Prostate gland (tissue), 2 donors: ENCODE measurements around the gene PRSS56. TPM values are rescaled to one million over a fixed set of nuclear protein-coding genes. Genes with fewer than 3 reads are reported as not detected.

ENCODE experiments used
- DNase-seq: peaks from one replicate; pipeline ENCODE4 v3.0.0-alpha.2; 2019; ENCODE audit warnings: low spot score
- H3K27ac ChIP-seq, 2 donors: fragments of 200-600 bp; sonication (generic); 2 replicates each; pipeline ENCODE4 v1.5.1; 2017 to 2019
- H3K27me3 ChIP-seq: fragments of 200-600 bp; sonication (generic); replicated peaks from 2 replicates; pipeline ENCODE4 v1.5.1; 2019; ENCODE audit not compliant: insufficient read depth
- H3K36me3 ChIP-seq, 2 donors: fragments of 200-600 bp; sonication (generic); 1 replicate in 1 of 2; 2 replicates in 1 of 2; pipeline versions ENCODE4 v1.5.1 to v1.8.1; 2017 to 2019
- H3K4me1 ChIP-seq: fragments of 200-600 bp; sonication (generic); replicated peaks from 2 replicates; pipeline ENCODE4 v1.5.1; 2019
- H3K4me3 ChIP-seq, 2 donors: fragments of 200-600 bp; sonication (generic); 2 replicates each; pipeline ENCODE4 v1.5.1; 2017 to 2019
- H3K9me3 ChIP-seq: fragments of 200-600 bp; sonication (generic); 2 replicates; pipeline ENCODE4 v1.5.1; 2017
- CTCF ChIP-seq, 4 experiments: fragments of 200-600 bp in 2 of 4; fragments of 450-650 bp in 2 of 4; sonication (generic) in 2 of 4; IDR thresholded peaks; 1 replicate in 3 of 4; 2 replicates in 1 of 4; pipeline ENCODE4 v1.5.1; 2016 to 2019; ENCODE audit warnings: antibody characterized with exemption in 4 of 4, mild to moderate bottlenecking in 2 of 4, moderate library complexity in 2 of 4
- POLR2A ChIP-seq: fragments of 450-650 bp; IDR thresholded peaks from one replicate; pipeline ENCODE4 v1.6.1; 2016; ENCODE audit warnings: antibody characterized with exemption, mild to moderate bottlenecking
- POLR2AphosphoS5 ChIP-seq: sonication (generic); formaldehyde crosslinking; IDR thresholded peaks from one replicate; pipeline ENCODE4 v1.6.1; 2017; ENCODE audit warnings: antibody characterized with exemption
- WGBS: methylation state at CpG from one replicate; pipeline ENCODE4 v1.1.5; 2018; 5-methylcytosine and 5-hydroxymethylcytosine counted together
- intact Hi-C: fragments of 100-400 bp; cut with DNase I; formaldehyde crosslinking; loops from one replicate; pipeline ENCODE4 v1.14.2; 2022
- total RNA-seq, 2 donors: library from RNA; depleted of rRNA; stranded (reverse); fragments of >200 nt; gene quantifications; one replicate each; pipeline ENCODE4 v1.1.0, GENCODE V29; 2016

PRSS56 gene
- total RNA-seq, 2 donors from 2014 or later = not detected

GRCh38 chr2:232485757-232486557 lies 34.2 kb upstream of the PRSS56 start:
- H3K4me3 ChIP-seq = no peak overlapping the region
- WGBS = under 1% methylated on average over 30 of the region's 111 CpGs
- peaks cover 31% of the 10 kb centered on the region for H3K27me3 ChIP-seq
- no peaks in the 10 kb centered on the region for H3K36me3 ChIP-seq
- intact Hi-C loops = no loop called here
- DNase-seq = no peak
- H3K9me3 ChIP-seq = no peaks in the 10 kb centered on the region
- H3K27ac ChIP-seq = no peak overlapping the region
- H3K4me1 ChIP-seq = peaks cover 5% of the 10 kb centered on the region
- TF ChIP-seq POLR2A = no peak
- no peak for TF ChIP-seq POLR2AphosphoS5

GRCh38 chr2:232486558-232487384 lies 33.4 kb upstream of the PRSS56 start:
- peak overlapping the region; percentile 4 to 24 for H3K4me3 ChIP-seq
- intact Hi-C loops = no loop called here
- H3K27ac ChIP-seq = no peak overlapping the region
- no peak for DNase-seq
- no peak for TF ChIP-seq CTCF (IDR thresholded peaks at IDR 0.05)
- TF ChIP-seq POLR2A = no peak
- no peak for TF ChIP-seq POLR2AphosphoS5
- WGBS = 4% methylated on average over 43 of the region's 74 CpGs
- H3K4me1 ChIP-seq = peaks cover 5% of the 10 kb centered on the region
- no peaks in the 10 kb centered on the region for H3K36me3 ChIP-seq
- H3K27me3 ChIP-seq = peaks cover 31% of the 10 kb centered on the region
- no peaks in the 10 kb centered on the region for H3K9me3 ChIP-seq

GRCh38 chr2:232487385-232488096 lies 32.6 kb upstream of the PRSS56 start, which contains the start of gene ECEL1:
Gene ECEL1 (minus strand): TSS chr2:232487834. CDS start chr2:232486653, 1,181 bp downstream.
- TF ChIP-seq CTCF (IDR thresholded peaks at IDR 0.05) (no peak), POLR2A (no peak), POLR2AphosphoS5 (no peak)
- no peaks in the 10 kb centered on the region for H3K9me3 ChIP-seq
- no peaks in the 10 kb centered on the region for H3K36me3 ChIP-seq
- peaks cover 31% of the 10 kb centered on the region for H3K27me3 ChIP-seq
- WGBS = 3% methylated on average over 45 of the region's 102 CpGs
- no peak within 1 kb of the TSS for H3K27ac ChIP-seq
- peak within 1 kb of the TSS; percentile 4 to 24 for H3K4me3 ChIP-seq
- H3K4me1 ChIP-seq = peaks cover 5% of the 10 kb centered on the region
- no peak for DNase-seq
- intact Hi-C loops = no loop called here

GRCh38 chr2:232488097-232488711 lies 32.0 kb upstream of the PRSS56 start:
- Histone ChIP-seq H3K27ac (no peak overlapping the region), H3K27me3 (peaks cover 30% of the 10 kb centered on the region), H3K4me3 (no peak overlapping the region), H3K9me3 (no peaks in the 10 kb centered on the region), H3K4me1 (peaks cover 5% of the 10 kb centered on the region), H3K36me3 (no peaks in the 10 kb centered on the region)
- DNase-seq = no peak
- 61% methylated on average over 16 of the region's 16 CpGs for WGBS
- intact Hi-C loops = no loop called here
- TF ChIP-seq POLR2A = no peak
- no peak for TF ChIP-seq POLR2AphosphoS5
- TF ChIP-seq CTCF (IDR thresholded peaks at IDR 0.05) = no peak
